HG03558 (cell line): Measurements from ENCODE around the gene GPATCH4.

Experiments
- ATAC-seq: cut with Tn5 transposase; IDR thresholded peaks from one replicate; pipeline ENCODE4 v1.9.1; 2021; ENCODE audit warnings: moderate number of reproducible peaks; ENCODE audit not compliant: unreplicated experiment; ENCODE audit errors: extremely low read depth

GPATCH4 gene

DNA sequence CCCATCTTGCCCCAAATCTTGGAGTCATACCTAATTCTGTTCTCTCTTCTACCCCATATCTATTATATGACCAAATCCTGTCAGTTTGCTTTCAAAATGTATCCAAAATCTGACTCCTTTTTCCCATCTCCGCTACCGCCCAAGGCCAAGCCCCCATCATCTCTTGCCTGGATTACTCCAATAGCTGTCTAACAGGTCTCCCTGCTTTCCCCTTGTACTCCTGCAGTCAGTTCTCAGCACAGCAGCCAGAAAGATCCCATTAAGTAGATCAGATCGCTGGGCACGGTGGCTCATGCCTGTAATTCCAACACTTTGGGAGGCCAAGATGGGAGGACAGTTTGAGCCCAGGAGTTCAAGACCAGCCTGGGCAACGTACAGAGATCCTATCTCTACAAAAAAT, 48.8 kb downstream of the GPATCH4 start:
- ATAC-seq, result no peak

DNA sequence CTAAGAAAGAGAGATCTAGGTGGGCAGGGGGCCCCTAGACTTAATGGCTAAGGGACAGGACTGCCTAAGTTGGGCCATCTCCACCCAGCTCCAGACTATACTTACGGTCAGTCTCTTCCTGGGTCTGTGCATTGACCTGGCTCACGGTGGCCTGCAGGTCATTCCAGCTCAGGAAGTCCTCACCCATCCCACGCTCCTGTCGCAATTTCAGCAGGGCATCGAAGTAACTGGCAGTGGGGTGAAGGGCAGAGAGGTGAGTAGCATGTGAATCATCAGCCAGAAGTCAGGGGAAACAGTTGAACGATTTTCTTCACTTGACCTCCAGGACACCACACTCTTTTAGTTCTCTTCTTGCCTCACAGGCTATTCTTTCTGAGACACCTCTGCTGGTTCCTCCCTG, 49.4 kb downstream of the GPATCH4 start:
- ATAC-seq, result no peak

DNA sequence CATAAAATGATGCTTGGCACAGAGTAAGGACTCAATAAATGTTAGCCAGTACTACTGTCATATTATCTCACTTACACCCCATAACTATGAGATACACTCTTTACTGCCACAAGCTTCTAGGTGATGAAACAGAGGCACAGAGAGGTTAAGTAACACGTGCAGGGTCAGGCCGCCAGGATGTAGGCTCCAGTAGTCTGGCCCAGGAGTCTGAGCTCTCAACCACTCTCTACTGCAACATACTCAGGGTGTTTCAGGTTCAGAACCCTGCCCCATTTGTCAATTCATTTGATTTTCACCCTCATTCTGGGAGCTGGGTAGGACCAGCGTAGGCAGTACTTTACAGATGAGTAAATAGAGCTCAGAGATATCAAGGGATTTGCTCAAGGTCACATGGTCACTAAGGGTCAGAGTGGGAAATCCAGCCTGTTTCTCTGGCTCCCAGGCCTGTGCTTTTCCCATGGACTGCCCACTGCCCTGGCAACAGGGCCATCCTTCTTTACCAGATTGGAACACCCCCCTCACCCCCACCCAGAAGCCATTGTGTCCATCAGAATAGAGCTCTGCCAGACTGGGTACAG, 50.1 kb downstream of the GPATCH4 start:
- ATAC-seq, result no peak

DNA sequence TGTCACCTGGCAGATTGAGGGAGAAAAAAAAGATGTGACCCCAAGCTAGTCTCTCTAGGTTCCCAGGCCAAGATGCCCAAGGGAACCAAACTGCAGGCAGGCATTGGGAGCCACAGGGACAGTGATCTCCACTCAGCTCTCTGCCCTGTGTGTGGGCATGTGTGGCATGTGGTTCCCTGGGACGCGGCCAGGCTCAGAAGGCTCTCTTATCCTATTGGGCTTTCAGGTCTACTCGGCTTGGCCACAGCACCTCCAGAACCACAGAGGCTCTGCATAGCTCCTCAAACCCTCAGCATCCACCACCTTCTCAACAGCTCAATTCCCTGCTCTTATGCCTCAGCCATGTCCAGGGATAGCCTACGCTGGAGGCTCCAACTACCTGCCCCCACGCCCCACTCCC, 50.9 kb downstream of the GPATCH4 start:
- ATAC-seq, result no peak

DNA sequence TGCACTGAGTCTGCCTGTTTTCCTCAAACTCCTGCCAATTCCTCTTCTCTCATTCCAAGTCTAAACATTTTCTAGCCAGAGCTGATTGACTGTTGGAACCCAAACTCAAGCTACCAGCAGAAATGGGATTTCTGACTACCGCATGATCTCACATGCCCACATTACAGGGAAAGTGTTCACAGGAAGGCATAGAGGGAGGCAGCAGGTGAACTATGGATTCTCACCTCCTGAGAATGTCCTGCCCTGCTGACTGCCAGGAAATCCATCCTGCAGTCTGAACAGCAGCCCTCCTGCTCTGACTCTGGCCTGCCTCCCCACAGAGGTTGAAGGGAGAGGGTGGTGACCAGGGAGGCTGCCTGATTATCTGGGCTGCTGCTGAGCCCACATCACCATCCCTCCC, 51.4 kb downstream of the GPATCH4 start:
- ATAC-seq, result no peak

DNA sequence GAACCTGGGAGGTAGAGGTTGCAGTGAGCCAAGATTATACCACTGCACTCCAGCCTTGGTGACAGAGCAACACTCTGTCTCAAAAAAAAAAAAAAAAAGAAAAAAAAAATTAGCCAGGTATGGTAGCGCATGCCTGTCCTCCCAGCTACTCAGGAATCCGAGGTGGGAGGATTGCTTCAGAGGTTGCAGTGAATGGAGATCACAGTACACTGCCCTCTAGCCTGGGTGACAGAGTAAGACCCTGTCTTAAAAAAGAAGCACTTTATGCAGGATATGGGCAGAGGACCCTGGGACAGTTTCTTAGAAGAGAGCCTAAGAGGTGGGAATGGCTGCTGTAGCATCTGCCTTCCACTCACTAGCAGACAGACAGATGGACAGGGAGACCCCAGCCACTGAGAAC, 51.9 kb downstream of the GPATCH4 start:
- no peak for ATAC-seq

DNA sequence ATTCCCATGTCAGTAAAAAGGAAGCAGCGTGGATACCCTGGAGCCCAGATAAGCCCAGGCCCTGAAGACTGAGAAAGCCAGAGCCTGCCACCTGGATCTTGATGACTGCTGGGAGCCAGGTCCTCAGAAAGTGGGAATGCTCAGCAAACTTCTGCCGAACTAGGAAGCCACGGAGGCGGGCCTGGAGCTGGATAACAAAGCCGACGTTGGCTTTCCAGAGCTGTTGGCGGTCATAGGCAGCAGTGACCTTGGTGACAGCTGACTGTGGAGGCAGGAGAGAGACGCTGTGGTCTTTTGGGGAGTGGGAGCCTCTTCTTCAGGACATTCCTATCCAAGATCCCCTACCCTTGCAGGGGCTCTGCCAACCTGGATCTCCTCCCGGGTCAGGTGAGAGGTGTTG, 53.3 kb downstream of the GPATCH4 start:
- no peak for ATAC-seq

DNA sequence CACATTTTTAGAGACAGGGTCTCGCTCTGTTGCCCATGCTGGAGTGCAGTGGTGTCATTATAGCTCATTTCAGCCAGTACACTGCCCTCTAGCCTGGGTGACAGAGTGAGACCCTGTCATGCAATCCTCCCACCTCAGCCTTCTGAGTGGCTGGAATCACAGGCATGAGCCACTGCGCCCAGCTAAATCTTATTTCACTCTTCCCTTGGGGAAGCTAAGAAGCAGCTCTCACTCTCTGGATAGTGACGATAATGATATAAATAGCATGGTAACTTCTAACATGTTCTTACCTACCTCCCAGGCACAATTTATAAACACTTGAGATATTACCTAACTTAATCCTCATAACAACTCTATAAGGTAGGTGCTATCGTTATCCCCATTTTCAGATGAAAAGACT, 53.8 kb downstream of the GPATCH4 start:
- no peak for ATAC-seq

DNA sequence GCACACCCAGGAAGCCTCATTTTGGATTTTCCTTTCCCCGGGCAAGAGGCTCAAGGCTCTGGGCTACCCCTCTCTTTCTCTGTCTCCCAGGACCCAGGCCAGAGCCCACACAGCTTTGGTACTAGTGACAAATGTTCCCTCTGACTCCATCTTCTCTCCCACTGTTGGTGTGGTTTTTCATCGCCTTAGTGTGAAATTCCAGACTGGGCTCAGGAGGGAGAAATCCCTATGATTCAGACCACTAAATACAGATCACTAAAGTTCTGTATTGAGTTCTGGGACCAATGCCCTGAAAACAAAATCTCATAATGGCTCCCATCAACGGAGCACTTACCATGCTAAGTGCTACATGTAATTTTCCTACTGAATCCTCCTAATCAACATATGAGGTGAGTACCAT, 55.0 kb downstream of the GPATCH4 start:
- ATAC-seq, result no peak

DNA sequence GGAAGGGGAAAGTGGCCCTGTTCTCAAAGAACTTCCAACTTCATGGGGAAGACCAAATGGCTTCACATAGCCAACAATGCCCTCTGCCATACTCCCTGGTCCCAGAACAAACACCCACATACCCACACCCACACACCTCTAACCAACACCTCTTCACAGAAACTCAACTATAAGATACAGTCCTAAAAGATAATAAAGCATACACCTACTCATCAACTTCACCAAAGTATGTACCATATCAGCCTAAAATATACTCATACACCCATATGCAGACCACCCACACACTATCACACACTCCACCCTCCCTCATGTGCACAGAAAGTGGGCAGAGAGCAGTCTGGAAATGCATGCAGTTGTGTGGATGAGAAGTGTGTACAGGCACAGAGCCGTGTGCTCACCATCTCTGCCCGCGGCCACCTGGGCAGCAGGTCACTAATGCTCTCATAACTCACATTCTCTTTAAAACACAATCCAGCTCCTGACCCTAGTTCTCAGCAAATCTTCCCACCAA, 56.6 kb downstream of the GPATCH4 start:
- ATAC-seq, result no peak
